Epithelial cell of esophagus (primary cell): ENCODE results near the gene CCDC127.

Source experiments
- DNase-seq: peaks from one replicate; pipeline ENCODE4 v3.0.0; 2010; ENCODE audit warnings: low read depth
- H3K4me3 ChIP-seq: 2 replicates; pipeline ENCODE4 v1.5.1; 2011; ENCODE audit warnings: mild to moderate bottlenecking, low read length, control low read depth
- CTCF ChIP-seq: IDR thresholded peaks from 2 replicates; pipeline ENCODE4 v1.5.1; 2011; ENCODE audit warnings: low read depth, mild to moderate bottlenecking, low read length, control low read depth, inconsistent platforms; ENCODE audit not compliant: insufficient read depth; ENCODE audit errors: missing control alignments

CCDC127 gene

GRCh38 chr5:159448-160172 lies 58.3 kb downstream of the CCDC127 start:
- H3K4me3 ChIP-seq: no peak overlapping the region
- no peak for DNase-seq
- TF ChIP-seq CTCF: no peak

- TF ChIP-seq CTCF: no peak
- H3K4me3 ChIP-seq: no peak overlapping the region
- no peak for DNase-seq
Measured at GRCh38 chr5:158807-159447, 59.0 kb downstream of the CCDC127 start.

GRCh38 chr5:157801-158200 lies 60.2 kb downstream of the CCDC127 start:
- no peak for TF ChIP-seq CTCF
- no peak for DNase-seq
- no peak overlapping the region for H3K4me3 ChIP-seq

- TF ChIP-seq CTCF: no peak
- H3K4me3 ChIP-seq: no peak overlapping the region
- no peak for DNase-seq
Measured at GRCh38 chr5:157126-157715, 60.7 kb downstream of the CCDC127 start.

GRCh38 chr5:156411-157072 lies 61.4 kb downstream of the CCDC127 start:
- no peak overlapping the region for H3K4me3 ChIP-seq
- no peak for TF ChIP-seq CTCF
- DNase-seq: no peak

GRCh38 chr5:155651-156410 lies 62.1 kb downstream of the CCDC127 start:
- no peak overlapping the region for H3K4me3 ChIP-seq
- DNase-seq: no peak
- TF ChIP-seq CTCF: no peak
